ENCODE results near the gene DLST.

- TF ChIP-seq POLR2AphosphoS5 (IDR thresholded peaks at IDR 0.05) (no peak), CTCF (IDR thresholded peaks at IDR 0.05) (no peak), POLR2A (IDR thresholded peaks at IDR 0.05) (no peak), EP300 (IDR thresholded peaks at IDR 0.05) (no peak)
These were observed 26.0 kb downstream of the DLST start for GRCh38 chr14:74907744-74908143.

Measured in stomach (tissue), 4 donors.